Neutrophil (primary cell): ENCODE measurements around the gene TANGO2.
A peak's percentile ranks its signal among the peaks of the same experiment; 100 is the strongest.

Experiments used
- H3K27ac ChIP-seq: fragments of 200-600 bp; sonication (generic); 2 replicates; pipeline ENCODE4 v1.5.1; 2016; ENCODE audit warnings: mild to moderate bottlenecking, moderate library complexity
- H3K27me3 ChIP-seq: fragments of 200-600 bp; sonication (generic); 2 replicates; pipeline ENCODE4 v1.6.0; 2016; ENCODE audit warnings: mild to moderate bottlenecking
- H3K36me3 ChIP-seq: fragments of 200-600 bp; sonication (generic); 2 replicates; pipeline ENCODE4 v1.5.1; 2017
- H3K4me1 ChIP-seq, 2 experiments: fragments of 200-600 bp in 1 of 2; sonication (generic) in 1 of 2; 1 replicate in 1 of 2; 2 replicates in 1 of 2; pipeline versions ENCODE4 v1.5.1 to v1.6.1; 2013 to 2016; ENCODE audit warnings: low read depth in 1 of 2, low read length in 1 of 2, mild to moderate bottlenecking in 1 of 2, moderate library complexity in 1 of 2; ENCODE audit not compliant: control insufficient read depth in 1 of 2, insufficient read depth in 1 of 2
- H3K4me3 ChIP-seq, 2 experiments: fragments of 200-600 bp in 1 of 2; sonication (generic) in 1 of 2; 1 replicate in 1 of 2; 2 replicates in 1 of 2; pipeline ENCODE4 v1.5.1; 2013 to 2016; ENCODE audit warnings: low read depth in 1 of 2, low read length in 1 of 2, mild to moderate bottlenecking in 1 of 2, moderate library complexity in 1 of 2
- H3K9me3 ChIP-seq: fragments of 200-600 bp; sonication (generic); 2 replicates; pipeline ENCODE4 v1.5.1; 2016
- TF ChIP-seq, protein P1 (sequence below): fragments of 200-600 bp; sonication (generic); IDR thresholded peaks from 2 replicates; pipeline ENCODE4 v1.5.1; 2016; ENCODE audit warnings: antibody characterized with exemption

Gene TANGO2

GRCh38 chr22:20018001-20018400, 2.9 kb upstream of the TANGO2 start:
- Histone ChIP-seq H3K36me3 (no peaks in the 10 kb centered on the region), H3K4me3 (no peak overlapping the region), H3K27ac (no peak overlapping the region), H3K9me3 (no peaks in the 10 kb centered on the region), H3K27me3 (peaks cover 55% of the 10 kb centered on the region), H3K4me1 (peaks cover 53% of the 10 kb centered on the region in 2 experiments)
- TF ChIP-seq, protein P1, sequence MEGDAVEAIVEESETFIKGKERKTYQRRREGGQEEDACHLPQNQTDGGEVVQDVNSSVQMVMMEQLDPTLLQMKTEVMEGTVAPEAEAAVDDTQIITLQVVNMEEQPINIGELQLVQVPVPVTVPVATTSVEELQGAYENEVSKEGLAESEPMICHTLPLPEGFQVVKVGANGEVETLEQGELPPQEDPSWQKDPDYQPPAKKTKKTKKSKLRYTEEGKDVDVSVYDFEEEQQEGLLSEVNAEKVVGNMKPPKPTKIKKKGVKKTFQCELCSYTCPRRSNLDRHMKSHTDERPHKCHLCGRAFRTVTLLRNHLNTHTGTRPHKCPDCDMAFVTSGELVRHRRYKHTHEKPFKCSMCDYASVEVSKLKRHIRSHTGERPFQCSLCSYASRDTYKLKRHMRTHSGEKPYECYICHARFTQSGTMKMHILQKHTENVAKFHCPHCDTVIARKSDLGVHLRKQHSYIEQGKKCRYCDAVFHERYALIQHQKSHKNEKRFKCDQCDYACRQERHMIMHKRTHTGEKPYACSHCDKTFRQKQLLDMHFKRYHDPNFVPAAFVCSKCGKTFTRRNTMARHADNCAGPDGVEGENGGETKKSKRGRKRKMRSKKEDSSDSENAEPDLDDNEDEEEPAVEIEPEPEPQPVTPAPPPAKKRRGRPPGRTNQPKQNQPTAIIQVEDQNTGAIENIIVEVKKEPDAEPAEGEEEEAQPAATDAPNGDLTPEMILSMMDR = no peak

DNA sequence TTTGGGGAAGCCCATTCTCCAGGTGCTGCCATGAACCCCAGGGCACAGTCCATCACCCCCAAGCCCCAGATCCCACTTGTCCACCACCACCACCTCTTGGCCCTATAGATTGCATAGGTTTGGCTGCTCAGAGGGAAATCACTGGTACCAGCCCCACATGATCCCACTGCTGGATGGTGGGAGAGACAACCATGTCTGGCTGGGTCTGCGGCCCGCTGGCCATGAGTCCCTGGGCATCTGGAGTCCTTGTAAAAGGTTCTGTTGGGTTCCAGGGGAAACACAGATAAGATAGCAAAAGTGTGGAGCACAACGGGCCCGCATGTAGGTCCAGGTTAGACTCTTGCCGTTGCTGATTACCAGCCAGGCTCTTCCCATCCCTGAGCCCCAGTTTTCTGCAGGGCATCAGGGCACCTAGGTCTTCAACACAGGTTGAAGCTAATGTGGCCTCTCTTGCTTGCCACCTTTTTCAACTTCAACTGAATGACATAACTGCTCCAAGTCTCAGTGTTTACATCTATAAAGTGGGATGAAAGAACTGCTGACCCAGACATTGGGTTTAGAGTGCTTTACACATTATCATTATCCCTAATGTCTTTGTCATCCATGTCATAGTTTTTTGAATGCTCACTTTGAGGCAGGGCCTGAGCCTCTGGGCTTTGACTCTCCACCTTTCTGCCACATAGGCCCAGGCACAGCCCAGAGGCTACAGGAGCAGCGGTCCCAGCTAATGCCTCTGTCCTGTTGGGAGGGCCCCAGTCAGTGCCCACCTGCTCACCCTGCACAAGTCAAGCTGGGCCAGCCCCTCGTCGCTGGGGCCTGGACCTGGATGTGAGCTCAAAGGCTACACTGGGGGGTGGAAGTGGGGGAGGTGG, 1.0 kb upstream of the TANGO2 start:
- peak overlapping the region; percentile 92 for H3K27ac ChIP-seq
- peak overlapping the region; percentile 90 to 98 for H3K4me3 ChIP-seq
- H3K27me3 ChIP-seq = peaks cover 36% of the 10 kb centered on the region
- peaks cover 9% of the 10 kb centered on the region for H3K36me3 ChIP-seq
- no peaks in the 10 kb centered on the region for H3K9me3 ChIP-seq
- peaks cover 58 to 64% of the 10 kb centered on the region in 2 experiments for H3K4me1 ChIP-seq
- TF ChIP-seq, protein P1 = no peak

- TF ChIP-seq, protein P1 = no peak
- Histone ChIP-seq H3K4me1 (peaks cover 52 to 55% of the 10 kb centered on the region in 2 experiments), H3K36me3 (peaks cover 19% of the 10 kb centered on the region), H3K9me3 (no peaks in the 10 kb centered on the region), H3K27me3 (peaks cover 21% of the 10 kb centered on the region), H3K27ac (peak overlapping the region; percentile 92), H3K4me3 (peak overlapping the region; percentile 90 to 98)
These were observed 579 bp downstream of the TANGO2 start for GRCh38 chr22:20021196-20022181.

DNA sequence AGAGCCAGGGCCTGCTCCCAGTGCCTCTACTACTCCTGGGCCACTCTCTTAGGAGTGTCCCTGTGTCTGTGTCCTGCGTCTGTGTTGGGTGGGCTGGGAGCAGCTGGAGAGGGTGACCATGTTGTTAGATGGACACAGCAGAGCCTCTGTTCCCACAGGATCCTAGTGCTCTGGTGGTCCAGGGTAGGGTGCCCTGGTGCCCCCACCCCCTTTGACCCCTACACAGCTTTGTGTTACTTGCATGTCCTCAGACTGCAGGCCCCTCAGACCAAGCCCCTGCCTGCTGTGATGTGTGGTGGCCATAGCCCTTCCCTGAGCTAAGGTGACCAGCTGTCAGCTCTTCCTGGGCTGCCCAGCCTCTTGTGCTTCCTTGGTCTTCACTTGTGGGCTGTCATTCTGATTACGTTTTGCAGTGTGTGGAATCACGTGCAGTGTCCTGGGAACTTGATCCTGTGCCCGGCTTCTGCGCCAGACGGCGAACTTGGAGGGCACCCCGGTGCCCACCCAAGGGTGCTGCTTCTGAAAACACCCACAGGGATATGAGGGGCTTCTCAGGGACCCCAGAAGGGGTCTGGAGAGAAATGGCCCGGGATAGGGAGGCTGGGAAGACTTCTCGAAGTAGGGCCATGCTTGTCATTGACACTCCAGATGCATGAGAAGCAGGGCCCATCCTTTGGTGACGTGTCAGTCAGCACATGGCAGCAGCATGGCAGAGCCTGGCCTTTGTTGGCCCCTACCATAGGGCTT, 1.5 kb downstream of the TANGO2 start:
- Histone ChIP-seq H3K27me3 (peaks cover 13% of the 10 kb centered on the region), H3K27ac (peak overlapping the region; percentile 92), H3K36me3 (peaks cover 28% of the 10 kb centered on the region), H3K4me1 (peaks cover 46 to 49% of the 10 kb centered on the region in 2 experiments), H3K4me3 (peak overlapping the region; percentile 90 to 98), H3K9me3 (no peaks in the 10 kb centered on the region)
- TF ChIP-seq, protein P1 = no peak
